ENCODE data around the gene ARHGEF37. TPM values are rescaled to one million over a fixed set of nuclear protein-coding genes. Genes with fewer than 3 reads are reported as not detected.

The ARHGEF37 gene
- total RNA-seq, 1 donor from 2014 or later: 1.0 TPM

DNA sequence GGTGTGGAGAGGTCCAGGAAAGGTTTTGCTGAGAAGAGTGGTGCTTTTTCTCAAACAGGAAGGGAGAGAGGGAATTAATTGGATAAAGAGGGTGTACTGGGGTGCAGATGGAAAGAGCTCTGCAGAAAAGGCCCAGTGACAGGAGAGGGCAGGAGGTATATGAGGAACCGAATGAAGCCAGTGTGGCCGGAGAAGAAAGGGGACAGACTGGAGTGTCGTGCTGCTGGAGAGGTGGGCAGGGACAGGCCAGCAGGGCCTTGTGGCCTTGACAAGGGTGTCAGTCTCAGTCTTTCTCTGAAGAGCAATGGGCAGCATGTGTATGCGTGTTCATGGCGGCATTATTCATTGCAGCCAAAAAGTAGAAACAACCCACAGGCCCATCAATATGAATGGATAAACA, 48.1 kb downstream of the ARHGEF37 start:
- Mint-ChIP-seq H3K4me1 (ENCODE audit: low read depth, unreplicated experiment) (peaks cover 6% of the 10 kb centered on the region), H3K27me3 (ENCODE audit: unreplicated experiment) (no peaks in the 10 kb centered on the region), H3K9me3 (ENCODE audit: unreplicated experiment) (no peaks in the 10 kb centered on the region), H3K36me3 (ENCODE audit: unreplicated experiment) (no peaks in the 10 kb centered on the region), H3K27ac (ENCODE audit: unreplicated experiment) (no peak overlapping the region), H3K4me3 (ENCODE audit: unreplicated experiment) (no peak overlapping the region)
- TF ChIP-seq, protein P1, sequence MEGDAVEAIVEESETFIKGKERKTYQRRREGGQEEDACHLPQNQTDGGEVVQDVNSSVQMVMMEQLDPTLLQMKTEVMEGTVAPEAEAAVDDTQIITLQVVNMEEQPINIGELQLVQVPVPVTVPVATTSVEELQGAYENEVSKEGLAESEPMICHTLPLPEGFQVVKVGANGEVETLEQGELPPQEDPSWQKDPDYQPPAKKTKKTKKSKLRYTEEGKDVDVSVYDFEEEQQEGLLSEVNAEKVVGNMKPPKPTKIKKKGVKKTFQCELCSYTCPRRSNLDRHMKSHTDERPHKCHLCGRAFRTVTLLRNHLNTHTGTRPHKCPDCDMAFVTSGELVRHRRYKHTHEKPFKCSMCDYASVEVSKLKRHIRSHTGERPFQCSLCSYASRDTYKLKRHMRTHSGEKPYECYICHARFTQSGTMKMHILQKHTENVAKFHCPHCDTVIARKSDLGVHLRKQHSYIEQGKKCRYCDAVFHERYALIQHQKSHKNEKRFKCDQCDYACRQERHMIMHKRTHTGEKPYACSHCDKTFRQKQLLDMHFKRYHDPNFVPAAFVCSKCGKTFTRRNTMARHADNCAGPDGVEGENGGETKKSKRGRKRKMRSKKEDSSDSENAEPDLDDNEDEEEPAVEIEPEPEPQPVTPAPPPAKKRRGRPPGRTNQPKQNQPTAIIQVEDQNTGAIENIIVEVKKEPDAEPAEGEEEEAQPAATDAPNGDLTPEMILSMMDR (IDR thresholded peaks at IDR 0.05; ENCODE audit: partially characterized antibody, unreplicated experiment): no peak
- DNase-seq: no peak

DNA sequence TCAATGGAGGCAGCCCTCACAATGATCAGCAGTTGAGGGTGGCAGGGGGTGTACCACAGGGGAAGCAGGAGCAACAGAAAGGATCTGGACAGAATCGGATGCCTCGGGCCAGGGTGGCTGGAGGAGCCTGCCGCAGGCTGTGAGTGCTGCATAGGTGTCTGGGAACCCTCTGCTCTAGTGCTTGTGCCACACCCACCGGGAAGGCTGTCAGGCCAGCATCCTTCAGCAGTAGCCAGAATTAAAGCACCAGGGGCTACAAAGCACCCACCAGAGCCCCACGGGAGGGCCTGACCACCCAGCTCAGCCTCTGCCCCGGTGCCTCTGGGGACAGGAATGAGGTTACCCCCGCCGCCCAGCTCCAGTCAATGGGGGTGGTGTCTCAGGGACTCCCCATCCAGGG, 49.0 kb downstream of the ARHGEF37 start:
- Mint-ChIP-seq H3K36me3 (ENCODE audit: unreplicated experiment) (no peaks in the 10 kb centered on the region), H3K27ac (ENCODE audit: unreplicated experiment) (no peak overlapping the region), H3K4me1 (ENCODE audit: low read depth, unreplicated experiment) (peaks cover 6% of the 10 kb centered on the region), H3K9me3 (ENCODE audit: unreplicated experiment) (no peaks in the 10 kb centered on the region), H3K27me3 (ENCODE audit: unreplicated experiment) (no peaks in the 10 kb centered on the region), H3K4me3 (ENCODE audit: unreplicated experiment) (no peak overlapping the region)
- TF ChIP-seq, protein P1 (IDR thresholded peaks at IDR 0.05; ENCODE audit: partially characterized antibody, unreplicated experiment): no peak
- no peak for DNase-seq

DNA sequence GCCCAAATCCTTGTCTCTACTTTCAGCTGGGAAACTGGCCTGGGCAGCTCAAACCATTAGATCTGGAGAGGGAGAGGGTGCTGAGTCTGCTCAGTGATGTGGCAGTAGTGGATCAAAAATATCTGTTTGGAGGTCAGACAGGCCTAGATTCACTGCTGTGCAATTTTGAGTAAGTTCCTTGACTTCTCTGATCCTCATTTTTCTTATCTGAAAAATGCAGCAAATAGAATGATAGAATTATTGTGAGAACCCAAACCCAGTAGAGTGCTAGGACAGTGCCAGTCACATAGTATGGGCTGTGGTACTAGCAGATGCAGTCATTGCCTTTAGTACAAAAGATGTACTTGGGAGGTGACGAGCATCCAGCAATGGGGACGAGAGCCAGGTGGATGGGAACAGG, 50.2 kb downstream of the ARHGEF37 start:
- no peaks in the 10 kb centered on the region for H3K27me3 Mint-ChIP-seq (ENCODE audit: unreplicated experiment)
- no peak overlapping the region for H3K27ac Mint-ChIP-seq (ENCODE audit: unreplicated experiment)
- DNase-seq: no peak
- peaks cover 4% of the 10 kb centered on the region for H3K4me1 Mint-ChIP-seq (ENCODE audit: low read depth, unreplicated experiment)
- TF ChIP-seq, protein P1 (IDR thresholded peaks at IDR 0.05; ENCODE audit: partially characterized antibody, unreplicated experiment): no peak
- no peaks in the 10 kb centered on the region for H3K36me3 Mint-ChIP-seq (ENCODE audit: unreplicated experiment)
- no peaks in the 10 kb centered on the region for H3K9me3 Mint-ChIP-seq (ENCODE audit: unreplicated experiment)
- H3K4me3 Mint-ChIP-seq (ENCODE audit: unreplicated experiment): no peak overlapping the region

DNA sequence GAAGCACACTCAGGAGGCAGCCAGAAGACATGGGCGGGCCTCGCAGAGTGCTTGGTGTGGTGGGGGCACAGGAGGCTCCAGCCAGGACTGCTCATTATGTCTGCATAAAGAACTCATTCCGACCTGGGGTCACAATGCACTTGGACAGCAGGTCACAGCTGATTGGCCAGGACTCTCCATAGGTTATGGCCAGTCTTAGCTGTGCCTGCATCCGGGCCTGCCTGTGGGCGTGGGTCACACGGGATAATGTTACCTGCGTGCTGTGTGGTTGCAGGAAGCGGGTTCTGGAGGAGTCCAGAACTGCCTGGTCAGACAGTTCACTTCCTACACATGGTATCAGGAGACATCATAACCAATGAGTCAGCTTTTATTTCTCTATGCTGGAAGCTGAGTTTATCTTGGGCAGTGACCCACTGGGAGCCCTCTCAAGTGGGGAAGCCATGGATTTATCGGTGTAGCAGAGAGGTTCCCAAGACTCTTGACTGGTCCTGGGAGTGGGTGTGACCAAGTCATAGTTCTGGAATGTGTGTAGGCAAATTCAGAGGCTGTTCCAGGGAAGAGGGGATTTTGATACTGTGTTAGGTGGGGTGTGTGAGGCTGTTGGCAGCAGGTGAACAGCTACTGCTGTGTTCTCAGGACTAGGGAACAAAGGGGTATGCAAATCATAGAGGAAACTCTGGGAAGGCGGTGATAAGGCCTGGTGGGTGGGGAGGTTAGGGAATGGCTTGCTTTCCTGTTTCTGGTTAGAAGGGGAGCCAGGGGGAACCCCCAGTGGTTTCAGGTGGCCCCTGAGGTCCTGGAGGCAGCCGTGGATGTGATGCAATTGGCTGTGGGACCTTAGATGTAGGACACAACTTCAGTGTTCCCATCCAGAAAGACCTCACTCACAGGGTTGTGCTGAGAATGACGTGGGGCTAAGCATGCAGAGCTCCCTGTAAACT, 51.3 kb downstream of the ARHGEF37 start:
- Mint-ChIP-seq H3K4me1 (ENCODE audit: low read depth, unreplicated experiment) (peaks cover 4% of the 10 kb centered on the region), H3K9me3 (ENCODE audit: unreplicated experiment) (no peaks in the 10 kb centered on the region), H3K36me3 (ENCODE audit: unreplicated experiment) (no peaks in the 10 kb centered on the region), H3K27me3 (ENCODE audit: unreplicated experiment) (no peaks in the 10 kb centered on the region), H3K4me3 (ENCODE audit: unreplicated experiment) (no peak overlapping the region), H3K27ac (ENCODE audit: unreplicated experiment) (no peak overlapping the region)
- DNase-seq: no peak
- TF ChIP-seq, protein P1 (IDR thresholded peaks at IDR 0.05; ENCODE audit: partially characterized antibody, unreplicated experiment): no peak
